HUDEP-2 (cell line): ENCODE measurements around the gene LYL1.
"Not testable (repeated sequence)": the region's sequence is repeated elsewhere in the genome, so short reads cannot be mapped to it uniquely, and the experiment has no call there.

Experiments
- DNase-seq, 76 experiments: peaks; one replicate each; lab custom pipeline; 2025; ENCODE audit not compliant: unreplicated experiment in 76 of 76; lab: John Stamatoyannopoulos, UW

Gene LYL1

GRCh38 chr19:13102666-13103580, at the start of gene LYL1:
Gene LYL1, minus strand, starts transcription at chr19:13102858. Its CDS starts 1,687 bp downstream, at chr19:13101171.
- DNase-seq: peak in 75 of 76 experiments; percentile 64 to 100 (median 99)

GRCh38 chr19:13151605-13152355, 49.1 kb upstream of the LYL1 start:
- peak in 74 of 76 experiments; percentile 79 to 99 (median 96) for DNase-seq

- DNase-seq: peak in 15 of 76 experiments; percentile 12 to 78 (median 53)
Observed at GRCh38 chr19:13150931-13151604, 48.4 kb upstream of the LYL1 start.

GRCh38 chr19:13150187-13150930, 47.7 kb upstream of the LYL1 start, which contains the start of the genes IER2 and STX10:
Gene IER2, plus strand, starts transcription at chr19:13150411. Its CDS starts 2,776 bp downstream, at chr19:13153187.
Gene STX10, minus strand, starts transcription at chr19:13150375. Its CDS starts 202 bp downstream, at chr19:13150173.
- DNase-seq: peak in 74 of 76 experiments; percentile 85 to 99 (median 96)

- DNase-seq: peak in 41 of 76 experiments; percentile 20 to 94 (median 48)
Observed at GRCh38 chr19:13149628-13150186, 47.0 kb upstream of the LYL1 start.

DNA sequence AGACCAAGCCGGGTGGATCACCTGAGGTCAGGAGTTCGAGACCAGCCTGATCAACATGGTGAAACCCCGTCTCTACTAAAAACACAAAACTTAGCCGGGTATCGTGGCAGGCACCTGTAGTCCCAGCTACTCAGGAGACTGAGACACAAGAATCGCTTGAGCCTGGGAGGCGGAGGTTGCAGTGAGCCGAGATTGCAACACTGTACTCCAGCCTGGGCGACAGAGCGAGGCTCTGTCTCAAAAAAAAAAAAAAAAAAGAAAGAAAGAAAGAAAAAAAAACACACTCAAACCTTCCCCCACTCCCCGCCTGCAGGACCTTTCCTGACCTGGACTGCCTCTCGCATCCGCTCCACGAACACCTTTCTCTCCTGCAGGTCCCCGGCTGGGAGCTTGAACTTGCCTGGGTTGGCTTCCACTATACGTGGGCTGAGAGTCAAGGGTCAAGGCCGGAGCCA, 46.5 kb upstream of the LYL1 start:
- DNase-seq: not testable (repeated sequence)

DNA sequence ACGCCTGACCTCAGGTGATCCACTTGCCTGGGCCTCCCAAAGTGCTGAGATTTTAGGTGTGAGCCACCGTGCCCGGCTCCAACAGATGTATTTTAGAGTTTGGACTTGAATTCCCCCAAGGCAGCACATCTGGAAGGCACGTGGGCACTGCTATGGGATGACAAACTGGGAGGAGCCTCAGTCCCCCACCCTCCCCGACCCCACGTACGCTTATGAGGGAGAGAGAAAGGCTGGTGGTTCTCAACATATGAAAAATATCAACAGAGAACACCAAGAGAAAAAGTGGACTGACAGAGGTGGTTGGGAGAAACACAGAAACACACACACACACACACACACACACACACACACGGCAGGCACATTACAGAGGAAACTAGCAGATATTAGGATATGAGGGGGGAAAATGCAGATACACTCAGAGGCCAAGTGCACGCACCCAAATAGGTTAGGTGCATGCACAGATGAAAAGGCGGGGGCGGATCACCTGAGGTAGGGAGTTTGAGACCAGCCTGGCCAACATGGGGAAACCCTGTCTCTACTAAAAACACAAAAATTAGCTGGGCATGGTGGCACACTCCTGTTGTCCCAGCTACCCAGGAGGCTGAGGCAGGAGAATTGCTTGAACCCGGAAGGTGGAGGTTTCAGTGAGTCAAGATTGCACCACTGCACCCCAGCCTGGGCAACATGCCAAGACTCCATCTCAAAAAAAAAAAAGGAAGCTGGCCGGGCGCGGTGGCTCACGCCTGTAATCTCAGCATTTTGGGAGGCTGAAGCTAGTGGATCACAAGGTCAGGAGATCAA, 44.3 kb upstream of the LYL1 start:
- DNase-seq: peak in 55 of 76 experiments; percentile 15 to 67 (median 43)

GRCh38 chr19:13139633-13140311, 37.1 kb upstream of the LYL1 start:
- no peak for DNase-seq

GRCh38 chr19:13138916-13139198, 36.2 kb upstream of the LYL1 start:
- no peak for DNase-seq

- DNase-seq: no peak
Observed at GRCh38 chr19:13138171-13138915, 35.7 kb upstream of the LYL1 start.

DNA sequence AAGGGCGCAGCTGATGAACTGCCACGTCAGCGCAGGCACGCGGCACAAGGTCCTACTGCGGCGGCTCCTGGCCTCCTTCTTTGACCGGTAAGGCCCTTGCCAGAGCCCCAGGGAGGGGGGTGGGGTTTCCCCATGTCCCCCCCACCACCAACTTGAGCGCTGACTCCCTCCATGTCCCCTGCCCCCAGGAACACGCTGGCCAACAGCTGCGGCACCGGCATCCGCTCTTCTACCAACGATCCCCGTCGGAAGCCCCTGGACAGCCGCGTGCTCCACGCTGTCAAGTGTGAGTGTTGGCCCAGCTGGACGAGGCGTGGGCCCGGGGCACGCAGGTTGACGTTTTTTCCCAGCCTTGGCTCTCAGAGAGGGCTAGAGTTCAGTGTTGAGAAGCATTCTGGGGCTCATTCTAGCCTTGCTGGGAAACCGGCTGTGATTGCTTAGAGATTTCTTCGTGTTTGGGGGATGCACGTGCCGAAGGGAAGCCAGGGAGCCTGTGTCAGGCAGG, 34.7 kb upstream of the LYL1 start:
- DNase-seq: no peak

DNA sequence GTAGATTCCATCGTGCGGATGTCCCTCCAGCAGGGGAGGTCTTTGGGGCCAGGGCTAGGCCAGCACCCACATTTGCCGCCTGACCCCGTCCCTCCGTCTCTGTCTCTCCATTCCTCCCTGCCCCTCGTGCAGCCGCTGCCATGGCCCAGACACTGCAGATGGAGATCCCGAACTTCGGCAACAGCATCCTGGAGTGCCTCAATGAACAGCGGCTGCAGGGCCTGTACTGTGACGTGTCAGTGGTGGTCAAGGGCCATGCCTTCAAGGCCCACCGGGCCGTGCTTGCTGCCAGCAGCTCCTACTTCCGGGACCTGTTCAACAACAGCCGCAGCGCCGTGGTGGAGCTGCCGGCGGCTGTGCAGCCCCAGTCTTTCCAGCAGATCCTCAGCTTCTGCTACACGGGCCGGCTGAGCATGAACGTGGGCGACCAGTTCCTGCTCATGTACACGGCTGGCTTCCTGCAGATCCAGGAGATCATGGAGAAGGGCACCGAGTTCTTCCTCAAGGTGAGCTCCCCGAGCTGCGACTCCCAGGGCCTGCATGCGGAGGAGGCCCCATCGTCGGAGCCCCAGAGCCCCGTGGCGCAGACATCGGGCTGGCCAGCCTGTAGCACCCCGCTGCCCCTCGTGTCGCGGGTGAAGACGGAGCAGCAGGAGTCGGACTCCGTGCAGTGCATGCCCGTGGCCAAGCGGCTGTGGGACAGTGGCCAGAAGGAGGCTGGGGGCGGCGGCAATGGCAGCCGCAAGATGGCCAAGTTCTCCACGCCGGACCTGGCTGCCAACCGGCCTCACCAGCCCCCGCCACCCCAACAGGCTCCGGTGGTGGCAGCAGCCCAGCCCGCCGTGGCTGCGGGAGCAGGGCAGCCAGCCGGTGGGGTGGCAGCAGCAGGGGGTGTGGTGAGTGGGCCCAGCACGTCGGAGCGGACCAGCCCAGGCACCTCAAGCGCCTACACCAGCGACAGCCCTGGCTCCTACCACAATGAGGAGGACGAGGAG, 32.7 kb upstream of the LYL1 start:
- no peak for DNase-seq

DNA sequence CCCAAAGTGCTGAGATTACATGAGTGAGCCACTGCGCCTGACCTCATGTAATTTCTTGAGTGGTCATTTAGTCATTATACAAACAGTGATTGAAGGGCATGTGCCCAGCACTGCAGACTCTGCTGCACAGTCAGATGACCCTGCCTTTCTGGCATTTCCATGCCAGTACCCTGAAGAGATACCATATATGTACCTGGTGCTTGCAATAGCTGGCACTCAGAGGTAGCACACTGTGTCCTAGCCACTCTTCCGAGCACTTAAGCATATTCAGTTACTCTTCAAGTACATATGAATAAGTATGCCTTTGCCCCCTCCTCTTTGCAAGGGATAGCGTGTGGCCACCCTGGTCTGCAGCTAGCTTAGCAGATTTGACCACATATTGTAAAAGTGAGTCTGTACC, 32.0 kb upstream of the LYL1 start:
- no peak for DNase-seq

- DNase-seq: no peak
Observed at GRCh38 chr19:13133241-13133870, 30.7 kb upstream of the LYL1 start.

DNA sequence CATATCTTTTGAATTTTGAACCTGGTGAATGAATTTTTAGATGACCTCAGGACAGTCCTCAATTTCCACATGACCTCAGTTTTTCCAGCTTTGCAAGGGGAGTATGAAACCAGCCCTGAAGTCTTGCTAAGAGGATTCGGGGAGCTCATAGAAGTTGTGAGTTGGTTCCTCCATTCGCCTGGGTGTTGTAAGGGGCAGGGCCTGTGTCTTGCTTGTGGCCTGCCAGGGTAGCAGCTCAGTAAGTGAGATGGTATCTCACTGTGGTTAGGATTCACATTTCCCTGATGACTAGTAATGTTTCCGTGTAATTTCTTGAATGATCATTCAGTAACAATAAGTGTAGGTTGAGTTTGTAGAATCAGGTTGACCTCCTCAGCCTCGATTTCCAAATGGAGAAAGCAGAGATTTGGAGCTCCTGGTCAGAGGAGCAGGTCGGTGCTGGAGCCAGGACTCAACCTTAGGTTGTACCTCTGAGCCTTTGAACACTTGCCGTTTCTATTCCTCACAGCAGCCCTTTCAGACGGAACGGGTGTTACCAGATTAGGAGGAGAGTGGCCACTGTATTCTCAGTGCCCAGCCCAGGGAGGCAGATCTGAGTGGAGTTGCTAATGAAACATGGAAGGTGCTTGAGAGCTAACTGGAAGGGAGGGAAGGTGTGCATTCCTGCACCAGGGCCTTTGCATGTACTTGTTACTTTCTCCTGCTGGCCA, 30.0 kb upstream of the LYL1 start:
- DNase-seq: peak in 62 of 76 experiments; percentile 15 to 86 (median 51)
